H9 (cell line): Measurements from ENCODE around the gene TMEM134. TPM values are rescaled to one million over a fixed set of nuclear protein-coding genes. Genes with fewer than 3 reads are reported as not detected.
A peak's percentile ranks its signal among the peaks of the same experiment; 100 is the strongest.

Source experiments
- DNase-seq: peaks from one replicate; pipeline ENCODE4 v3.0.0-alpha.2; 2017
- H2AFZ ChIP-seq: one replicate; pipeline ENCODE4 v1.6.1; 2013; ENCODE audit warnings: mild to moderate bottlenecking, low read length, control low read depth, moderate library complexity
- H2AK5ac ChIP-seq: 2 replicates; pipeline ENCODE4 v1.6.1; 2013; ENCODE audit warnings: low read length, control low read depth, mixed read lengths; ENCODE audit not compliant: insufficient read length
- H2BK120ac ChIP-seq: one replicate; pipeline ENCODE4 v1.6.1; 2013; ENCODE audit warnings: low read depth, mild to moderate bottlenecking, low read length, control low read depth, inconsistent platforms; ENCODE audit not compliant: poor library complexity, severe bottlenecking
- H2BK12ac ChIP-seq: 2 replicates; pipeline ENCODE4 v1.6.1; 2013; ENCODE audit warnings: low read length, control low read depth, mixed read lengths, low read depth; ENCODE audit not compliant: insufficient read length
- H2BK15ac ChIP-seq: 2 replicates; pipeline ENCODE4 v1.6.1; 2013; ENCODE audit warnings: low read depth, low read length, control low read depth
- H2BK20ac ChIP-seq: one replicate; pipeline ENCODE4 v1.6.1; 2013; ENCODE audit warnings: low read depth, mild to moderate bottlenecking, low read length, control low read depth, inconsistent platforms; ENCODE audit not compliant: poor library complexity, severe bottlenecking
- H2BK5ac ChIP-seq: 2 replicates; pipeline ENCODE4 v1.6.1; 2013; ENCODE audit warnings: low read length, control low read depth, mixed read lengths; ENCODE audit not compliant: insufficient read length
- H3K14ac ChIP-seq: 2 replicates; pipeline ENCODE4 v1.6.1; 2013; ENCODE audit warnings: low read length, control low read depth; ENCODE audit not compliant: insufficient read depth
- H3K18ac ChIP-seq: 2 replicates; pipeline ENCODE4 v1.6.1; 2013; ENCODE audit warnings: low read depth, mild to moderate bottlenecking, mixed read lengths, low read length, control low read depth; ENCODE audit not compliant: insufficient read length
- H3K23ac ChIP-seq: 2 replicates; pipeline ENCODE4 v1.6.1; 2013; ENCODE audit warnings: low read length, control low read depth, mixed read lengths, low read depth; ENCODE audit not compliant: insufficient read length
- H3K23me2 ChIP-seq: 2 replicates; pipeline ENCODE4 v1.6.1; 2013; ENCODE audit warnings: low read depth, mild to moderate bottlenecking, mixed read lengths, low read length, control low read depth; ENCODE audit not compliant: insufficient read length, poor library complexity, severe bottlenecking
- H3K27ac ChIP-seq: 2 replicates; pipeline ENCODE4 v1.5.1; 2013; ENCODE audit warnings: low read length, control low read depth, mixed read lengths, low read depth; ENCODE audit not compliant: insufficient read length
- H3K27me3 ChIP-seq: 2 replicates; pipeline ENCODE4 v1.6.1; 2013; ENCODE audit warnings: low read length, control low read depth, inconsistent platforms; ENCODE audit not compliant: insufficient read depth
- H3K4ac ChIP-seq: 2 replicates; pipeline ENCODE4 v1.6.1; 2013; ENCODE audit warnings: low read depth, mild to moderate bottlenecking, control low read depth, inconsistent platforms, low read length, moderate library complexity
- H3K4me1 ChIP-seq: 2 replicates; pipeline ENCODE4 v1.6.1; 2013; ENCODE audit warnings: low read length, control low read depth, inconsistent platforms; ENCODE audit not compliant: insufficient read depth
- H3K4me2 ChIP-seq: 2 replicates; pipeline ENCODE4 v1.6.1; 2013; ENCODE audit warnings: low read length, control low read depth, mixed read lengths; ENCODE audit not compliant: insufficient read length, insufficient read depth
- H3K56ac ChIP-seq: 2 replicates; pipeline ENCODE4 v1.6.1; 2013; ENCODE audit warnings: low read depth, mild to moderate bottlenecking, mixed read lengths, low read length, control low read depth; ENCODE audit not compliant: insufficient read length
- H3K79me1 ChIP-seq: 2 replicates; pipeline ENCODE4 v1.6.1; 2013; ENCODE audit warnings: low read depth, mild to moderate bottlenecking, moderate library complexity, low read length, control low read depth, inconsistent platforms; ENCODE audit not compliant: insufficient read depth, poor library complexity, severe bottlenecking
- H3K79me2 ChIP-seq: 2 replicates; pipeline ENCODE4 v1.6.1; 2013; ENCODE audit warnings: low read length, control low read depth, inconsistent platforms; ENCODE audit not compliant: insufficient read depth
- H3K9ac ChIP-seq: 2 replicates; pipeline ENCODE4 v1.6.1; 2013; ENCODE audit warnings: low read length, control low read depth, mixed read lengths; ENCODE audit not compliant: insufficient read length; ENCODE audit errors: extremely low read depth
- H3K9me3 ChIP-seq: one replicate; pipeline ENCODE4 v1.6.1; 2013; ENCODE audit warnings: low read depth, low read length, inconsistent platforms; ENCODE audit not compliant: control insufficient read depth
- H3T11ph ChIP-seq: one replicate; pipeline ENCODE4 v1.6.1; 2013; ENCODE audit warnings: mild to moderate bottlenecking, low read length, control low read depth, inconsistent platforms
- H4K20me1 ChIP-seq: one replicate; pipeline ENCODE4 v1.6.1; 2013; ENCODE audit not compliant: control insufficient read depth, insufficient read length, insufficient read depth
- H4K5ac ChIP-seq: 2 replicates; pipeline ENCODE4 v1.6.1; 2013; ENCODE audit warnings: low read depth, mild to moderate bottlenecking, mixed read lengths, low read length, control low read depth; ENCODE audit not compliant: insufficient read length
- H4K8ac ChIP-seq: replicated peaks from 2 replicates; pipeline ENCODE4 v1.6.1; 2013; ENCODE audit warnings: low read length, control low read depth, mixed read lengths, low read depth; ENCODE audit not compliant: insufficient read length
- H4K91ac ChIP-seq: 2 replicates; pipeline ENCODE4 v1.6.1; 2013; ENCODE audit warnings: low read depth, mild to moderate bottlenecking, moderate library complexity, mixed read lengths, low read length, control low read depth; ENCODE audit not compliant: insufficient read length
- H3K27ac Mint-ChIP-seq, 3 experiments: 2 replicates in 2 of 3; 3 replicates in 1 of 3; pipeline ENCODE4 v1.8.0; 2020 to 2021; ENCODE audit warnings: mixed read lengths in 3 of 3, mild to moderate bottlenecking in 1 of 3, moderate library complexity in 1 of 3
- H3K27me3 Mint-ChIP-seq: 2 replicates; pipeline ENCODE4 v1.8.0; 2021; ENCODE audit warnings: low read depth, mild to moderate bottlenecking, moderate library complexity, mixed read lengths
- H3K36me3 Mint-ChIP-seq, 3 experiments: 2 replicates in 2 of 3; 3 replicates in 1 of 3; pipeline ENCODE4 v1.8.0; 2020 to 2021; ENCODE audit warnings: low read depth in 3 of 3, mixed read lengths in 3 of 3; ENCODE audit not compliant: insufficient read depth in 1 of 3
- H3K4me1 Mint-ChIP-seq, 2 experiments: 2 replicates each; pipeline ENCODE4 v1.8.0; 2020; ENCODE audit warnings: mixed read lengths in 2 of 2
- H3K4me3 Mint-ChIP-seq, 2 experiments: 2 replicates in 1 of 2; 3 replicates in 1 of 2; pipeline ENCODE4 v1.8.0; 2020 to 2021; ENCODE audit warnings: mild to moderate bottlenecking in 2 of 2, mixed read lengths in 2 of 2, moderate library complexity in 1 of 2
- H3K9me3 Mint-ChIP-seq, 2 experiments: 2 replicates in 1 of 2; 3 replicates in 1 of 2; pipeline ENCODE4 v1.8.0; 2020; ENCODE audit warnings: mild to moderate bottlenecking in 2 of 2, mixed read lengths in 2 of 2, moderate library complexity in 1 of 2
- WGBS: extraction: QIAGEN DNeasy Blood & Tissue Kit; methylation state at CpG from one replicate; pipeline ENCODE4 v1.1.7; 2013; ENCODE audit warnings: missing lambda C conversion rate, low lambda C conversion rate, mixed read lengths; ENCODE audit not compliant: insufficient read length; ENCODE audit errors: extremely low coverage; 5-methylcytosine and 5-hydroxymethylcytosine counted together
- total RNA-seq: library from RNA; stranded (reverse); gene quantifications from 2 replicates; pipeline ENCODE4 v1.2.1, GENCODE V29; 2021
- TF ChIP-seq, protein P1 (sequence below): fragments of 200-600 bp; sonication (generic); conservative IDR thresholded peaks from 3 replicates; pipeline ENCODE4 v1.8.0; 2021; ENCODE audit warnings: antibody characterized with exemption, mild to moderate bottlenecking

The TMEM134 gene
- total RNA-seq, 1 experiment from 2014 or later, result 53.6 TPM

DNA sequence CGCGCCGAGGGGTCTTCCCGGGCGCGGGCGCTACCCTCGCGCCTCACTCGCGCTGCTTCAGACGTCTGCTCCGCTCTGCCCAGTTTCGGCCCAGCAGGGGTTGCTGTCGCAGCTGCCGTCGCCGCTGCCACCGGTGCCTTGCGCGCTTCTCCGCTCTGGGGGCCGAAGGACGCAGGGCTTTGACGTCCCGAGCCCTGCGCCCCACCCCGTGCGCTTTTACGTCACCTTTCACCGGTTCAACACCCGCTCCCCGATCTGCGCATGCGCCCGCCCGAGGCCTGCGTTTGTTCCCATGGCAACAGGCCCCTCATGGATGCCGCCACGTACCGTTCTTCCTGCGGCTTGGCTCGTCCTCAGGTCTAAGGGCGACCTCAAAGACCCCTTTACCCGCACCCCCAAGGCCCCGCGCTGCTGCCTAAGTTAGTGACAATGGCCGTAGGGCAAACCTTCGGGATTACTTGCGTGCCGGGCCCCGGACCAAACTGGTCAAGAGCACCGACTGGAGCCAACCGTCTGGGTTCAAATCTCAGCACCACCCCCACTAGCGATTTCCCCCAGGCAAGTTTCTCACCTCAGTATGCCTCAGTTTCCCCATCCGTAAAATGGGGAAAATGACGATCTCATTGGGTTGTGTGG lies 39.6 kb upstream of the TMEM134 start:
- H2AK5ac ChIP-seq, result no peak overlapping the region
- no peak overlapping the region for H3K4ac ChIP-seq
- no peaks in the 10 kb centered on the region for H3K79me1 ChIP-seq
- peaks cover 16% of the 10 kb centered on the region for H3K23me2 ChIP-seq
- H3K14ac ChIP-seq, result peak overlapping the region; percentile 90; the same call in 1 of the 2 replicates
- H4K91ac ChIP-seq, result no peak overlapping the region
- H3K4me3 Mint-ChIP-seq, result peak overlapping the region; percentile 75 to 80
- no peak overlapping the region for H3K27ac ChIP-seq
- peaks cover 5 to 10% (median 9%) of the 10 kb centered on the region in 3 experiments; a peak in 6 of 7 replicates for H3K36me3 Mint-ChIP-seq
- H3K23ac ChIP-seq, result no peak overlapping the region
- H3T11ph ChIP-seq, result no peak overlapping the region
- H3K18ac ChIP-seq, result peak overlapping the region; percentile 85
- no CpG with 5 or more reads among the region's 57 CpGs for WGBS
- H3K4me1 ChIP-seq, result no peaks in the 10 kb centered on the region
- no peak overlapping the region for H2BK20ac ChIP-seq
- peak; percentile 96 for DNase-seq
- no peak overlapping the region for H4K8ac ChIP-seq
- H3K27me3 ChIP-seq, result no peaks in the 10 kb centered on the region
- H3K9ac ChIP-seq, result peak overlapping the region; percentile 60
- no peaks in the 10 kb centered on the region for H3K9me3 ChIP-seq
- peak overlapping the region; percentile 63 for H3K4me2 ChIP-seq
- H3K27ac Mint-ChIP-seq, result peak overlapping the region; percentile 4 to 93 (median 87); a peak in 6 of 7 replicates
- H3K9me3 Mint-ChIP-seq, result no peaks in the 10 kb centered on the region; a peak in 1 of 5 replicates
- TF ChIP-seq, protein P1, sequence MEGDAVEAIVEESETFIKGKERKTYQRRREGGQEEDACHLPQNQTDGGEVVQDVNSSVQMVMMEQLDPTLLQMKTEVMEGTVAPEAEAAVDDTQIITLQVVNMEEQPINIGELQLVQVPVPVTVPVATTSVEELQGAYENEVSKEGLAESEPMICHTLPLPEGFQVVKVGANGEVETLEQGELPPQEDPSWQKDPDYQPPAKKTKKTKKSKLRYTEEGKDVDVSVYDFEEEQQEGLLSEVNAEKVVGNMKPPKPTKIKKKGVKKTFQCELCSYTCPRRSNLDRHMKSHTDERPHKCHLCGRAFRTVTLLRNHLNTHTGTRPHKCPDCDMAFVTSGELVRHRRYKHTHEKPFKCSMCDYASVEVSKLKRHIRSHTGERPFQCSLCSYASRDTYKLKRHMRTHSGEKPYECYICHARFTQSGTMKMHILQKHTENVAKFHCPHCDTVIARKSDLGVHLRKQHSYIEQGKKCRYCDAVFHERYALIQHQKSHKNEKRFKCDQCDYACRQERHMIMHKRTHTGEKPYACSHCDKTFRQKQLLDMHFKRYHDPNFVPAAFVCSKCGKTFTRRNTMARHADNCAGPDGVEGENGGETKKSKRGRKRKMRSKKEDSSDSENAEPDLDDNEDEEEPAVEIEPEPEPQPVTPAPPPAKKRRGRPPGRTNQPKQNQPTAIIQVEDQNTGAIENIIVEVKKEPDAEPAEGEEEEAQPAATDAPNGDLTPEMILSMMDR, result no peak
- H3K4me1 Mint-ChIP-seq, result peaks cover 19 to 23% of the 10 kb centered on the region in 2 experiments
- peaks cover 29% of the 10 kb centered on the region for H3K27me3 Mint-ChIP-seq
- no peak overlapping the region for H2BK15ac ChIP-seq
- H2BK120ac ChIP-seq, result no peak overlapping the region
- no peak overlapping the region for H2BK12ac ChIP-seq
- no peak overlapping the region for H3K56ac ChIP-seq
- no peak overlapping the region for H2BK5ac ChIP-seq
- no peak overlapping the region for H4K5ac ChIP-seq
- no peaks in the 10 kb centered on the region for H4K20me1 ChIP-seq
- peaks cover 2% of the 10 kb centered on the region; the same call in 1 of the 2 replicates for H3K79me2 ChIP-seq
- no peak overlapping the region for H2AFZ ChIP-seq
